Prostate gland (tissue), 2 donors: Measurements from ENCODE around the gene SLC44A3. TPM values are rescaled to one million over a fixed set of nuclear protein-coding genes. Genes with fewer than 3 reads are reported as not detected.
A peak's percentile ranks its signal among the peaks of the same experiment; 100 is the strongest.

Experiments
- DNase-seq: peaks from one replicate; pipeline ENCODE4 v3.0.0-alpha.2; 2019; ENCODE audit warnings: low spot score
- H3K27ac ChIP-seq, 2 donors: fragments of 200-600 bp; sonication (generic); 2 replicates each; pipeline ENCODE4 v1.5.1; 2017 to 2019
- H3K27me3 ChIP-seq: fragments of 200-600 bp; sonication (generic); replicated peaks from 2 replicates; pipeline ENCODE4 v1.5.1; 2019; ENCODE audit not compliant: insufficient read depth
- H3K36me3 ChIP-seq, 2 donors: fragments of 200-600 bp; sonication (generic); 1 replicate in 1 of 2; 2 replicates in 1 of 2; pipeline versions ENCODE4 v1.5.1 to v1.8.1; 2017 to 2019
- H3K4me1 ChIP-seq: fragments of 200-600 bp; sonication (generic); replicated peaks from 2 replicates; pipeline ENCODE4 v1.5.1; 2019
- H3K4me3 ChIP-seq, 2 donors: fragments of 200-600 bp; sonication (generic); 2 replicates each; pipeline ENCODE4 v1.5.1; 2017 to 2019
- H3K9me3 ChIP-seq: fragments of 200-600 bp; sonication (generic); 2 replicates; pipeline ENCODE4 v1.5.1; 2017
- POLR2A ChIP-seq: fragments of 450-650 bp; IDR thresholded peaks from one replicate; pipeline ENCODE4 v1.6.1; 2016; ENCODE audit warnings: antibody characterized with exemption, mild to moderate bottlenecking
- POLR2AphosphoS5 ChIP-seq: sonication (generic); formaldehyde crosslinking; IDR thresholded peaks from one replicate; pipeline ENCODE4 v1.6.1; 2017; ENCODE audit warnings: antibody characterized with exemption
- WGBS: methylation state at CpG from one replicate; pipeline ENCODE4 v1.1.5; 2018; 5-methylcytosine and 5-hydroxymethylcytosine counted together
- intact Hi-C: fragments of 100-400 bp; cut with DNase I; formaldehyde crosslinking; loops from one replicate; pipeline ENCODE4 v1.14.2; 2022
- total RNA-seq, 2 donors: library from RNA; depleted of rRNA; stranded (reverse); fragments of >200 nt; gene quantifications; one replicate each; pipeline ENCODE4 v1.1.0, GENCODE V29; 2016
- TF ChIP-seq, protein P1 (sequence below), 4 experiments: fragments of 200-600 bp in 2 of 4; fragments of 450-650 bp in 2 of 4; sonication (generic) in 2 of 4; IDR thresholded peaks; 1 replicate in 3 of 4; 2 replicates in 1 of 4; pipeline ENCODE4 v1.5.1; 2016 to 2019; ENCODE audit warnings: antibody characterized with exemption in 4 of 4, mild to moderate bottlenecking in 2 of 4, moderate library complexity in 2 of 4

Gene SLC44A3
- total RNA-seq, 2 donors from 2014 or later: 15.4 to 16.2 TPM

DNA sequence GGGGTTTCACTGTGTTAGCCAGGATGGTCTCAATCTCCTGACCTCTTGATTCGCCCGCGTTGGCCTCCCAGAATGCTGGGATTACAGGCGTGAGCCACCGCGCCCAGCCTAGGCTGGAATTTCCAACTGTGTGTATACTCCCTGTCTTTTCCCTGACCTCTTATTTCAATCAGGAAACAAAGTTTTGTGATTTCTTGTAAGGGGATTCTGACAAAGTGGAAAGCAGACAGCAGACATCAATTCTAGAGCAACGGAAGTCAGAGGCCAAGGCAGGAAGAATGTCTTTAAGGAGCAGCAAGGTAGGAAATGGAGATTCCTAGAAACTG, 36.0 kb upstream of the SLC44A3 start:
- TF ChIP-seq, protein P1, sequence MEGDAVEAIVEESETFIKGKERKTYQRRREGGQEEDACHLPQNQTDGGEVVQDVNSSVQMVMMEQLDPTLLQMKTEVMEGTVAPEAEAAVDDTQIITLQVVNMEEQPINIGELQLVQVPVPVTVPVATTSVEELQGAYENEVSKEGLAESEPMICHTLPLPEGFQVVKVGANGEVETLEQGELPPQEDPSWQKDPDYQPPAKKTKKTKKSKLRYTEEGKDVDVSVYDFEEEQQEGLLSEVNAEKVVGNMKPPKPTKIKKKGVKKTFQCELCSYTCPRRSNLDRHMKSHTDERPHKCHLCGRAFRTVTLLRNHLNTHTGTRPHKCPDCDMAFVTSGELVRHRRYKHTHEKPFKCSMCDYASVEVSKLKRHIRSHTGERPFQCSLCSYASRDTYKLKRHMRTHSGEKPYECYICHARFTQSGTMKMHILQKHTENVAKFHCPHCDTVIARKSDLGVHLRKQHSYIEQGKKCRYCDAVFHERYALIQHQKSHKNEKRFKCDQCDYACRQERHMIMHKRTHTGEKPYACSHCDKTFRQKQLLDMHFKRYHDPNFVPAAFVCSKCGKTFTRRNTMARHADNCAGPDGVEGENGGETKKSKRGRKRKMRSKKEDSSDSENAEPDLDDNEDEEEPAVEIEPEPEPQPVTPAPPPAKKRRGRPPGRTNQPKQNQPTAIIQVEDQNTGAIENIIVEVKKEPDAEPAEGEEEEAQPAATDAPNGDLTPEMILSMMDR (IDR thresholded peaks at IDR 0.05): no peak
- TF ChIP-seq POLR2A: no peak
- no peak for TF ChIP-seq POLR2AphosphoS5
- Histone ChIP-seq H3K27ac (peak overlapping the region; percentile 66 to 78), H3K36me3 (no peaks in the 10 kb centered on the region), H3K9me3 (no peaks in the 10 kb centered on the region), H3K4me1 (peaks cover 8% of the 10 kb centered on the region), H3K27me3 (no peaks in the 10 kb centered on the region), H3K4me3 (no peak overlapping the region)
- WGBS: 90% methylated on average over 7 of the region's 7 CpGs
- intact Hi-C loops: loop anchor here (5.0 kb wide), 1 partner anchor 42 kb away; no protein-coding TSS in a partner anchor
- DNase-seq: no peak

DNA sequence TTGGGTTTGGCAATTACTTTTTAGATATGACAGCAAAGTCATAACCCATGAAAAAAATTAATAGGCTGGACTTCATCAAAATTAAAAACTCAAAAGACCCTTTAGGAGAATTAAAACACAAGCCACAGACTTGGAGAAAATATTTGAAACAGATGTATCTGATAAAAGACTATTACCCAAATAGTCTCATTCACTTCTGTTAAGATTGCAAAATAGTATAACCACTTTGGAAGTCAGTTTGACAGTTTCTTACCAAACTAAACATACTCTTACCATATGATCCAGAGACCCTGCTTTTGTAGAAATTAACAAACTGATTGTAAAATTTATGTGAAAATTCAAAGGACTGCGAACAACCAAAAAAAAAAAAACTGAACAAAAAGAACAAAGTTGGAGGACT, 32.5 kb upstream of the SLC44A3 start:
- no peak for TF ChIP-seq POLR2AphosphoS5
- TF ChIP-seq POLR2A: no peak
- Histone ChIP-seq H3K9me3 (no peaks in the 10 kb centered on the region), H3K27ac (no peak overlapping the region), H3K4me3 (no peak overlapping the region), H3K27me3 (no peaks in the 10 kb centered on the region), H3K36me3 (no peaks in the 10 kb centered on the region), H3K4me1 (peaks cover 5% of the 10 kb centered on the region)
- DNase-seq: no peak
- 90% methylated on average over 1 of the region's 1 CpG for WGBS
- intact Hi-C loops: no loop called here

DNA sequence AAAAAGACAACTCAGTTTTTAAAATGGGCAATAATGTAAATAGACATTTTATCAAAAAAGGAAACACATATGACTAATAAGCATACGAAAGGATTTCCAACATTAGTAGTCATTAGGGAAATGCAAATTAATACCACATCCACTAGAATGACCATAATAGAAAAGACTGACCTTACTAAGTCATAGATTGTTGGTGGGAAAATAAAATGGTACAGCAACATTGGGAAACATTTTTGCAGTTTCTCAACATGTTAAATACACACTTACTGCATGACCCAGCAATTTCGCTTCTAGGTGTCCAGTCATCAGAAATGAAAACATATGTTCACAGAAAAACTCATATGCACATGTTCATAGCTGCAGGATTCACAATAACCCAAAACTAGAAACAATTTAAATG, 29.9 kb upstream of the SLC44A3 start:
- no peaks in the 10 kb centered on the region for H3K9me3 ChIP-seq
- no peaks in the 10 kb centered on the region for H3K4me1 ChIP-seq
- TF ChIP-seq, protein P1 (IDR thresholded peaks at IDR 0.05): no peak
- TF ChIP-seq POLR2AphosphoS5: no peak
- no peak for TF ChIP-seq POLR2A
- WGBS: 87% methylated on average over 2 of the region's 2 CpGs
- intact Hi-C loops: no loop called here
- no peak for DNase-seq
- H3K4me3 ChIP-seq: no peak overlapping the region
- no peak overlapping the region for H3K27ac ChIP-seq
- H3K27me3 ChIP-seq: no peaks in the 10 kb centered on the region
- no peaks in the 10 kb centered on the region for H3K36me3 ChIP-seq

DNA sequence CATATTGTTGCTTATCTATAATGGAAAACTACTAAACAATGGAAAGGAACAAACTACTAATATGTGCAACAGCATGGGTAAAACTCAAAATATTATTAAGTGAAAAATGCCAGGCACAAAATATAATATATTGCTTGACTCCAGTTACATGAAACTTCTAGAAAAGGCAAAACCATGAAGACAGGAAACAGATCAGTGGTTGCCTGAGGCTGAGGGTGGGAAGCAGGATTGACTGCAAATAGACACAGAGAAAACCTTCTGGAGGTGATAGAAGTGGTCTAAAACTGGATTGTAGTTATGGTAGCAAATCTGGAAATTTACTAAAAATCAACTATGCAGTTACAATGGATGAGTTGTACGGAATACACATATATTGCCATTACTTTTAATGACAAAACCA, 29.5 kb upstream of the SLC44A3 start:
- Histone ChIP-seq H3K27me3 (no peaks in the 10 kb centered on the region), H3K9me3 (no peaks in the 10 kb centered on the region), H3K36me3 (no peaks in the 10 kb centered on the region), H3K27ac (no peak overlapping the region), H3K4me1 (no peaks in the 10 kb centered on the region), H3K4me3 (no peak overlapping the region)
- intact Hi-C loops: no loop called here
- no peak for DNase-seq
- no peak for TF ChIP-seq POLR2AphosphoS5
- TF ChIP-seq POLR2A: no peak
- TF ChIP-seq, protein P1 (IDR thresholded peaks at IDR 0.05): no peak
- 95% methylated on average over 1 of the region's 1 CpG for WGBS

DNA sequence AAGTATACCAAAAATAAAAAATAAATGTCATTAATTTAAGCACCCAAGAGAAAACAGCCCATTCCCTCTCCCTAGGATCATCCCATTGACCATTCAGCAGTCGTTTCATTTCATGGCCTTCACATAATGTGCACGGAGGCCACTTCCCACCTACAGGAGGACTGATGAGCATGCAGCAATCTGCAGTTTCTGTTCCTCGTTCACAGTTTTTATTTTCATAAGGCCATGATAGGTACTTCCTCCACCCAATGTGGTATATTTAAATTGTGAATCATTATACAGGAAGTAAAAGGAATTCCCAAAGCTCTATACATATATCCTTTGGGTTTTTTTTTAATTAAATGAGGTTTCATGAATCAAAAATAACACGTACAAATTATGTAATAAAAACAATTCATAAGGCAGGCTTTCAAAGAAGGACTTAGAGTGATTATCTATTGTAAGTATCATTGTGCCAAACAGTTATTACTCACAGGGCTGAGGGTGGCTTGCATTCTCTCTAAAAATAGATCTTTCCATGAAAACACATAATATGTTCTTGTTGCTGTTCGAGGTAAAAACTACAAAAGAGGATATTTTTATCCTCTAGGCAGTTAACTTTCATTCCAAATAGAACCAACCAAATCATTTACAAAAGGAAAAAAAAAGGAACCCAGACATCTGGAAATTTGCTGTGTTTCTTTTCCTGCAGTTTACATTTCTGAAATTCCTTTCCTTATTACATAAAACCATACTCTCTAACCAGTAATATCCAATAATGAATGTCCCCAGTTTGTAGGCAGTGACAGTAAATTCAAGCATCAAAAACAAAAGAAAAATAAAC, 27.5 kb upstream of the SLC44A3 start:
- no peaks in the 10 kb centered on the region for H3K9me3 ChIP-seq
- no peaks in the 10 kb centered on the region for H3K27me3 ChIP-seq
- no peak for DNase-seq
- WGBS: 52% methylated on average over 5 of the region's 5 CpGs
- H3K4me3 ChIP-seq: no peak overlapping the region
- no peaks in the 10 kb centered on the region for H3K36me3 ChIP-seq
- TF ChIP-seq, protein P1 (IDR thresholded peaks at IDR 0.05): peak in 1 of 4 experiments; percentile 9
- TF ChIP-seq POLR2A: no peak
- peak overlapping the region; percentile 38 to 55 for H3K27ac ChIP-seq
- H3K4me1 ChIP-seq: no peaks in the 10 kb centered on the region
- intact Hi-C loops: no loop called here
